Neural cell (in vitro differentiated cells): ENCODE data around the gene S100A5. TPM values are rescaled to one million over a fixed set of nuclear protein-coding genes. Genes with fewer than 3 reads are reported as not detected.

Experiments used
- H2AFZ ChIP-seq: fragments of 200-600, 300-800 bp; sonication (generic), shearing (Covaris generic); 2 replicates; pipeline ENCODE4 v1.6.0; 2014; ENCODE audit warnings: low read depth, mild to moderate bottlenecking, antibody characterized with exemption, low read length, moderate library complexity
- H3F3A ChIP-seq: fragments of 200-600 bp; shearing (Covaris generic); 2 replicates; pipeline ENCODE4 v1.6.1; 2016; ENCODE audit warnings: mild to moderate bottlenecking, moderate library complexity, mixed read lengths, antibody characterized with exemption, low read length; ENCODE audit not compliant: insufficient read depth, poor library complexity, severe bottlenecking
- H3K27ac ChIP-seq: fragments of 200-600, 300-800 bp; sonication (generic), shearing (Covaris generic); 2 replicates; pipeline ENCODE4 v1.5.1; 2014; ENCODE audit warnings: mild to moderate bottlenecking, low read length, moderate library complexity
- H3K27me3 ChIP-seq: fragments of 300-800, 200-600 bp; sonication (generic), shearing (Covaris generic); 2 replicates; pipeline ENCODE4 v1.6.0; 2014; ENCODE audit warnings: mild to moderate bottlenecking, low read depth, low read length, moderate library complexity; ENCODE audit not compliant: insufficient read depth
- H3K36me3 ChIP-seq: fragments of 300-800, 200-600 bp; sonication (generic), shearing (Covaris generic); 2 replicates; pipeline ENCODE4 v1.5.1; 2014; ENCODE audit warnings: mild to moderate bottlenecking, antibody characterized with exemption, low read length, moderate library complexity; ENCODE audit not compliant: insufficient read depth
- H3K4me2 ChIP-seq: fragments of 300-800, 200-600 bp; sonication (generic), shearing (Covaris generic); 2 replicates; pipeline ENCODE4 v1.6.0; 2014; ENCODE audit warnings: mild to moderate bottlenecking, low read length
- H3K4me3 ChIP-seq: fragments of 300-800, 200-600 bp; sonication (generic), shearing (Covaris generic); 2 replicates; pipeline ENCODE4 v1.5.1; 2014; ENCODE audit warnings: mild to moderate bottlenecking, low read length, moderate library complexity
- H3K79me2 ChIP-seq: fragments of 200-600 bp; shearing (Covaris generic); replicated peaks from 2 replicates; pipeline ENCODE4 v1.6.0; 2014; ENCODE audit warnings: mild to moderate bottlenecking, low read length, moderate library complexity; ENCODE audit not compliant: insufficient read depth
- H3K9ac ChIP-seq: fragments of 300-800, 200-600 bp; sonication (generic), shearing (Covaris generic); 2 replicates; pipeline ENCODE4 v1.6.1; 2016; ENCODE audit warnings: mild to moderate bottlenecking, low read length, mixed read lengths
- H3K9me2 ChIP-seq: fragments of 200-600 bp; shearing (Covaris generic); 2 replicates; pipeline ENCODE4 v1.6.1; 2016; ENCODE audit warnings: mild to moderate bottlenecking, low read length, mixed read lengths; ENCODE audit not compliant: insufficient read depth
- H3K9me3 ChIP-seq: fragments of 200-600, 300-800 bp; sonication (generic), shearing (Covaris generic); 2 replicates; pipeline ENCODE4 v1.6.1; 2016; ENCODE audit warnings: mild to moderate bottlenecking, mixed run types, low read length, moderate library complexity, mixed read lengths
- H4K20me1 ChIP-seq: fragments of 200-600 bp; shearing (Covaris generic); 2 replicates; pipeline ENCODE4 v1.6.1; 2016; ENCODE audit warnings: mild to moderate bottlenecking, mixed run types; ENCODE audit not compliant: insufficient read depth
- CTCF ChIP-seq: fragments of 450-650 bp; IDR thresholded peaks from 2 replicates; pipeline ENCODE4 v1.5.1; 2014; ENCODE audit warnings: antibody characterized with exemption, mild to moderate bottlenecking, moderate library complexity; ENCODE audit not compliant: poor library complexity, severe bottlenecking
- EP300 ChIP-seq: fragments of 450-650 bp; conservative IDR thresholded peaks from 2 replicates; pipeline ENCODE4 v1.6.1; 2014; ENCODE audit warnings: antibody characterized with exemption, mild to moderate bottlenecking, moderate library complexity; ENCODE audit not compliant: poor library complexity, severe bottlenecking
- EZH2 ChIP-seq: fragments of 200-600, 300-800 bp; shearing (Covaris generic), sonication (generic); IDR thresholded peaks from 2 replicates; pipeline ENCODE4 v1.6.1; 2014; ENCODE audit warnings: antibody characterized with exemption, low read length, borderline replicate concordance, mild to moderate bottlenecking; ENCODE audit not compliant: insufficient read depth, poor library complexity, severe bottlenecking
- MXI1 ChIP-seq: fragments of 450-650 bp; conservative IDR thresholded peaks from 2 replicates; pipeline ENCODE4 v1.6.1; 2014; ENCODE audit warnings: antibody characterized with exemption, mild to moderate bottlenecking; ENCODE audit not compliant: poor library complexity, severe bottlenecking
- POLR2AphosphoS5 ChIP-seq: IDR thresholded peaks from 2 replicates; pipeline ENCODE4 v1.6.1; 2012
- RAD21 ChIP-seq: fragments of 450-650 bp; conservative IDR thresholded peaks from 2 replicates; pipeline ENCODE4 v1.6.1; 2014; ENCODE audit warnings: antibody characterized with exemption, mild to moderate bottlenecking, moderate library complexity
- REST ChIP-seq: IDR thresholded peaks from 2 replicates; pipeline ENCODE4 v1.6.1; 2012; ENCODE audit warnings: borderline replicate concordance
- SMC3 ChIP-seq: fragments of 450-650 bp; conservative IDR thresholded peaks from 2 replicates; pipeline ENCODE4 v1.6.1; 2014; ENCODE audit warnings: antibody characterized with exemption, mild to moderate bottlenecking, moderate library complexity; ENCODE audit not compliant: poor library complexity
- TAF1 ChIP-seq: IDR thresholded peaks from 2 replicates; pipeline ENCODE4 v1.6.1; 2012; ENCODE audit warnings: low read depth
- polyA plus RNA-seq: library from polyadenylated mRNA; depleted of rRNA; stranded (reverse); fragments of >200 nt; gene quantifications from 2 replicates; pipeline ENCODE4 v1.2.3, GENCODE V29; 2014

Gene S100A5
- polyA plus RNA-seq, 1 donor from 2014 or later, result not detected

DNA sequence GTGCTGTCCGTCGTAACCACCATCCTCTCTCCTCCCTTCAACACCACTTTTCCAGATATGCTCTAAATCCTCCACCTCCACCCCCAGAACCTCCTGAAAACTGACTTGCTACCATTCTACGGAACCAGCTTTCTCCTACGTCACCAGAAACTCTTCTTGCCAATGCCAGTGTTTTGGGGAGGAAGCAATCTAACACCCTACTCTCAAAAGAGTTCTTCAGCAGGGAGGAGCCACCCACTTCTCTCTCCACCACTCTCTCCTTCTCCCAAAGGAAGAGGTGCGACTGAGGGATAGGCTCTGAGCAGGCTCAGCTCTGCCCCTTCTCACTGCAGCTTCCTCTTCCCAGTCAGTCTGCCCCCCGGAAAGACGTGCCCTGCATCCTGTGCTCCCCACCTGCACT, 31.0 kb upstream of the S100A5 start:
- H3K4me2 ChIP-seq, result no peak overlapping the region
- H4K20me1 ChIP-seq, result no peaks in the 10 kb centered on the region
- H3K79me2 ChIP-seq, result no peaks in the 10 kb centered on the region
- H3K36me3 ChIP-seq, result no peaks in the 10 kb centered on the region
- H2AFZ ChIP-seq, result no peak overlapping the region
- H3K4me3 ChIP-seq, result no peak overlapping the region
- H3K9ac ChIP-seq, result no peak overlapping the region
- no peak overlapping the region for H3K27ac ChIP-seq
- H3K9me3 ChIP-seq, result no peaks in the 10 kb centered on the region
- no peaks in the 10 kb centered on the region for H3K27me3 ChIP-seq
- no peaks in the 10 kb centered on the region for H3F3A ChIP-seq
- H3K9me2 ChIP-seq, result no peaks in the 10 kb centered on the region
- TF ChIP-seq RAD21 (no peak), POLR2AphosphoS5 (no peak), EP300 (no peak), EZH2 (no peak), SMC3 (no peak), TAF1 (no peak), REST (no peak), CTCF (no peak), MXI1 (no peak)

DNA sequence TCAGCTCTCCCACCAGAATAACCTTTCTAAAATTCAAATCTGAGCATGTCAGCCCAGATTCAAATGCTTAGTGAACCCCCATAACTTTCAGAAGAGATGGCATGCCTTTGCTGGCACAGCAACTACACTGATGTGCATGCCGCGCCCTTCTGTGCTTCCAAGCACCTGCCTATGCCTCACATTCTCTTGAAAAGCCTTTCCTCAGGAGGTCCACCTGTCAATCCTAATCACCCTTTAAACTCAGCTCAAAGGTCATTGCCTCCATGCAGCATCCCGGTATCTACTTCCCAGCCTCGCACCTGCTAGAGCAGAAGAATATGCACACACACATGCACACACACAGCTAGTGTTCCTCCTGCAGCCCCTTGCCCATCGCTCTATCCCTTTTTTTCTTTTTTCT, 30.1 kb upstream of the S100A5 start:
- Histone ChIP-seq H3K79me2 (no peaks in the 10 kb centered on the region), H3K4me3 (no peak overlapping the region), H3K9me2 (no peaks in the 10 kb centered on the region), H3K9me3 (no peaks in the 10 kb centered on the region), H3K4me2 (no peak overlapping the region), H3F3A (no peaks in the 10 kb centered on the region), H4K20me1 (no peaks in the 10 kb centered on the region), H2AFZ (no peak overlapping the region), H3K27ac (no peak overlapping the region), H3K9ac (no peak overlapping the region), H3K36me3 (no peaks in the 10 kb centered on the region), H3K27me3 (no peaks in the 10 kb centered on the region)
- TF ChIP-seq EP300 (no peak), CTCF (no peak), REST (no peak), SMC3 (no peak), TAF1 (no peak), MXI1 (no peak), POLR2AphosphoS5 (no peak), EZH2 (no peak), RAD21 (no peak)
